ENCODE data around the gene DGKB.

DNA sequence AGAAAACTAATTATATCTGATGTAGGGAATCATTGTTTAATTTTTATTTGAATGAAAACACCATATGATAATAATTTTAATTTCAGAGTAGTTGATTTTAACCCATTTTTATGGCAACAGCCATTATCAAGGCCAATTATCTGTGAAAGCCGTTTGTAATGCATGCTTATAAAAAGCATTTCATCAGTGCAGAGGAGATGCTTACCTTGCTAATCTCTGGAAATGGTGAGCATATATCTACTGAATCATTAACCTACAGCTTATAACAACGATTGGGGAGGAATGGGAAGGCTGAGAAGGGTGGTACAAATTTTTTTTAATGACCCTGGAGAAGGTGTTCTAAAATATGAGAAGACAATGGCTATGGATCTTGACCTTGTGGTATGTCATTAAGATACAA, 235.6 kb downstream of the DGKB start:
- TF ChIP-seq, protein P1, sequence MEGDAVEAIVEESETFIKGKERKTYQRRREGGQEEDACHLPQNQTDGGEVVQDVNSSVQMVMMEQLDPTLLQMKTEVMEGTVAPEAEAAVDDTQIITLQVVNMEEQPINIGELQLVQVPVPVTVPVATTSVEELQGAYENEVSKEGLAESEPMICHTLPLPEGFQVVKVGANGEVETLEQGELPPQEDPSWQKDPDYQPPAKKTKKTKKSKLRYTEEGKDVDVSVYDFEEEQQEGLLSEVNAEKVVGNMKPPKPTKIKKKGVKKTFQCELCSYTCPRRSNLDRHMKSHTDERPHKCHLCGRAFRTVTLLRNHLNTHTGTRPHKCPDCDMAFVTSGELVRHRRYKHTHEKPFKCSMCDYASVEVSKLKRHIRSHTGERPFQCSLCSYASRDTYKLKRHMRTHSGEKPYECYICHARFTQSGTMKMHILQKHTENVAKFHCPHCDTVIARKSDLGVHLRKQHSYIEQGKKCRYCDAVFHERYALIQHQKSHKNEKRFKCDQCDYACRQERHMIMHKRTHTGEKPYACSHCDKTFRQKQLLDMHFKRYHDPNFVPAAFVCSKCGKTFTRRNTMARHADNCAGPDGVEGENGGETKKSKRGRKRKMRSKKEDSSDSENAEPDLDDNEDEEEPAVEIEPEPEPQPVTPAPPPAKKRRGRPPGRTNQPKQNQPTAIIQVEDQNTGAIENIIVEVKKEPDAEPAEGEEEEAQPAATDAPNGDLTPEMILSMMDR (IDR thresholded peaks at IDR 0.05; ENCODE audit: insufficient read depth, low read length): no peak
- TF ChIP-seq, protein P2, sequence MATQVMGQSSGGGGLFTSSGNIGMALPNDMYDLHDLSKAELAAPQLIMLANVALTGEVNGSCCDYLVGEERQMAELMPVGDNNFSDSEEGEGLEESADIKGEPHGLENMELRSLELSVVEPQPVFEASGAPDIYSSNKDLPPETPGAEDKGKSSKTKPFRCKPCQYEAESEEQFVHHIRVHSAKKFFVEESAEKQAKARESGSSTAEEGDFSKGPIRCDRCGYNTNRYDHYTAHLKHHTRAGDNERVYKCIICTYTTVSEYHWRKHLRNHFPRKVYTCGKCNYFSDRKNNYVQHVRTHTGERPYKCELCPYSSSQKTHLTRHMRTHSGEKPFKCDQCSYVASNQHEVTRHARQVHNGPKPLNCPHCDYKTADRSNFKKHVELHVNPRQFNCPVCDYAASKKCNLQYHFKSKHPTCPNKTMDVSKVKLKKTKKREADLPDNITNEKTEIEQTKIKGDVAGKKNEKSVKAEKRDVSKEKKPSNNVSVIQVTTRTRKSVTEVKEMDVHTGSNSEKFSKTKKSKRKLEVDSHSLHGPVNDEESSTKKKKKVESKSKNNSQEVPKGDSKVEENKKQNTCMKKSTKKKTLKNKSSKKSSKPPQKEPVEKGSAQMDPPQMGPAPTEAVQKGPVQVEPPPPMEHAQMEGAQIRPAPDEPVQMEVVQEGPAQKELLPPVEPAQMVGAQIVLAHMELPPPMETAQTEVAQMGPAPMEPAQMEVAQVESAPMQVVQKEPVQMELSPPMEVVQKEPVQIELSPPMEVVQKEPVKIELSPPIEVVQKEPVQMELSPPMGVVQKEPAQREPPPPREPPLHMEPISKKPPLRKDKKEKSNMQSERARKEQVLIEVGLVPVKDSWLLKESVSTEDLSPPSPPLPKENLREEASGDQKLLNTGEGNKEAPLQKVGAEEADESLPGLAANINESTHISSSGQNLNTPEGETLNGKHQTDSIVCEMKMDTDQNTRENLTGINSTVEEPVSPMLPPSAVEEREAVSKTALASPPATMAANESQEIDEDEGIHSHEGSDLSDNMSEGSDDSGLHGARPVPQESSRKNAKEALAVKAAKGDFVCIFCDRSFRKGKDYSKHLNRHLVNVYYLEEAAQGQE (IDR thresholded peaks at IDR 0.05; ENCODE audit: insufficient replicate concordance, low read depth): no peak
- TF ChIP-seq POLR2AphosphoS5 (IDR thresholded peaks at IDR 0.05; ENCODE audit: low read depth) (no peak), SPI1 (IDR thresholded peaks at IDR 0.05; ENCODE audit: borderline replicate concordance, low read depth) (no peak), GABPA (IDR thresholded peaks at IDR 0.05; ENCODE audit: low read depth) (no peak)
